ENCODE data around the gene MAPK8. TPM values are rescaled to one million over a fixed set of nuclear protein-coding genes. Genes with fewer than 3 reads are reported as not detected.

Gene MAPK8
- total and polyA plus RNA-seq, 4 donors: 9.1 to 142 (median 24.2) TPM

DNA sequence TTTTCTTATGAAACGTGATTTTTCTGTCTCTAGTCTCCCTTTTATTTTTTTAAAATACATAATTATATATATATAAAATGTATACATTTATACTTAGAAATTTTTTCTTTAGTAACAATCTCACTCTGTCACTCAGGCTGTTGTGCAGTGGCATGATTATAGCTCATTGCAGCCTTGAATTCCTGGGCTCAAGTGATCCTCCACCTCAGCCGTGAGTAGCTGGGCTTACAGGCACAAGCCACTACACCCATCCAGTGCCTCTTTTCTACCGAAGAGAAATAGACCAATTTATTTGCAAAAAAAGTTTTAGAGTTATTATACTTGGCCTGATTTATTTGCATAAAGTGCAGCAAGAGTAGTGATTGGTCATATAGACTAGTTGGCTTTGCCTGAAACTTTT, 72.2 kb downstream of the MAPK8 start:
- Histone ChIP-seq H3K4me3 (no peak overlapping the region), H3K27ac (ENCODE audit: low read depth in 1 of 2, low read length in 1 of 2) (no peak overlapping the region), H3K4me1 (ENCODE audit: control insufficient read depth in 5 of 5, insufficient read depth in 5 of 5, low read length in 5 of 5) (peaks cover 0 to 8% (median 0%) of the 10 kb centered on the region in 5 donors), H3K9ac (ENCODE audit: insufficient read depth in 1 of 2, low read length in 2 of 2) (no peak overlapping the region), H3K9me3 (ENCODE audit: control insufficient read depth in 4 of 4, insufficient read depth in 3 of 4, low read length in 3 of 4) (peaks cover 0 to 6% (median 1%) of the 10 kb centered on the region in 4 donors), H3K36me3 (ENCODE audit: control insufficient read depth in 4 of 4, insufficient read depth in 4 of 4, low read length in 4 of 4) (no peaks in the 10 kb centered on the region), H3K27me3 (ENCODE audit: control insufficient read depth in 3 of 3, insufficient read depth in 3 of 3, low read length in 2 of 3) (no peaks in the 10 kb centered on the region)
- DNase-seq (no peak), ATAC-seq (ENCODE audit: insufficient read depth, low FRiP score) (no peak)
- 61 to 89% methylated on average over 3 of the region's 3 CpGs for WGBS, 2 donors
- TF ChIP-seq, protein P1, sequence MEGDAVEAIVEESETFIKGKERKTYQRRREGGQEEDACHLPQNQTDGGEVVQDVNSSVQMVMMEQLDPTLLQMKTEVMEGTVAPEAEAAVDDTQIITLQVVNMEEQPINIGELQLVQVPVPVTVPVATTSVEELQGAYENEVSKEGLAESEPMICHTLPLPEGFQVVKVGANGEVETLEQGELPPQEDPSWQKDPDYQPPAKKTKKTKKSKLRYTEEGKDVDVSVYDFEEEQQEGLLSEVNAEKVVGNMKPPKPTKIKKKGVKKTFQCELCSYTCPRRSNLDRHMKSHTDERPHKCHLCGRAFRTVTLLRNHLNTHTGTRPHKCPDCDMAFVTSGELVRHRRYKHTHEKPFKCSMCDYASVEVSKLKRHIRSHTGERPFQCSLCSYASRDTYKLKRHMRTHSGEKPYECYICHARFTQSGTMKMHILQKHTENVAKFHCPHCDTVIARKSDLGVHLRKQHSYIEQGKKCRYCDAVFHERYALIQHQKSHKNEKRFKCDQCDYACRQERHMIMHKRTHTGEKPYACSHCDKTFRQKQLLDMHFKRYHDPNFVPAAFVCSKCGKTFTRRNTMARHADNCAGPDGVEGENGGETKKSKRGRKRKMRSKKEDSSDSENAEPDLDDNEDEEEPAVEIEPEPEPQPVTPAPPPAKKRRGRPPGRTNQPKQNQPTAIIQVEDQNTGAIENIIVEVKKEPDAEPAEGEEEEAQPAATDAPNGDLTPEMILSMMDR (IDR thresholded peaks at IDR 0.05; ENCODE audit: control extremely low read depth, extremely low read depth): no peak

DNA sequence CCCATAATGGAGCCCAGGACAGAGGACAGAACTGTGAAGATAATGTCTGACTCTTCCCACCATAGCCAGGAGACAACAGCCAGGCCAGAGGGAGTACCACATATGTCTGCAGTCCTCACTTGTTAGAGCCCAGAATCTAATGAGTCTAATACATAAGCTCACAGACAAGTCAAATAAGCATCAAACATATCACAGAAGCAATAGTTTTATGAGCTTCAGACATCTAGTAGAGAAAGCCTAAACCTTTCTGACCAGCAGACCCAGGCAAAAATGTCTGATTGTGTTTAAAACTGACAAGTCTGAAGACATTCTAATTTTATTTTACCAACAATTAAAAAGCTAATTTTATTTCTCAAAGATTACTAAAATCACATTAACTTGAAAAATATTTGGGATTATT, 75.5 kb downstream of the MAPK8 start:
- Histone ChIP-seq H3K9ac (ENCODE audit: insufficient read depth in 1 of 2, low read length in 2 of 2) (no peak overlapping the region), H3K27ac (ENCODE audit: low read depth in 1 of 2, low read length in 1 of 2) (no peak overlapping the region), H3K36me3 (ENCODE audit: control insufficient read depth in 4 of 4, insufficient read depth in 4 of 4, low read length in 4 of 4) (no peaks in the 10 kb centered on the region), H3K4me1 (ENCODE audit: control insufficient read depth in 5 of 5, insufficient read depth in 5 of 5, low read length in 5 of 5) (peaks cover 0 to 11% (median 0%) of the 10 kb centered on the region in 5 donors), H3K27me3 (ENCODE audit: control insufficient read depth in 3 of 3, insufficient read depth in 3 of 3, low read length in 2 of 3) (no peaks in the 10 kb centered on the region), H3K4me3 (no peak overlapping the region), H3K9me3 (ENCODE audit: control insufficient read depth in 4 of 4, insufficient read depth in 3 of 4, low read length in 3 of 4) (peaks cover 0 to 6% (median 1%) of the 10 kb centered on the region in 4 donors)
- TF ChIP-seq, protein P1 (IDR thresholded peaks at IDR 0.05; ENCODE audit: control extremely low read depth, extremely low read depth): no peak
- ATAC-seq (ENCODE audit: insufficient read depth, low FRiP score) (no peak), DNase-seq (no peak)

DNA sequence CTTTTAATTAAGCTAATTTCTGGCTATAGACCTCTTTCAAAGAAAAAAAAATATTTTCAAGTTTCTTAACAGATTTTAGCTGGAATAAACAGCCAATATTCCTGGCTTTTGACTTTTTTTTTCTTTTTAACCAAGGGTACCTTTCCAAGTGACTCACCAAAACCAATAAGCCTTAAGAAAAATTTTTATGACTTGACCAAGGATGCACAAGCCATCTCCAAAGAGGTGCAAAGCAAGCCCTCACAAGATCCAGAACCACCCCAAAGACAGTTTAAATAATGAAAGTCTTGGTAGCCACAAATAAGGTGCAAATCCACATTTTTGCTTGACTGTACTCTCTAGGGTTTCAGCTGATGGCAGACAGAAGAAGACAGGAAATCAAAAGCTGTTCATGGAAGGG, 76.5 kb downstream of the MAPK8 start:
- H3K27me3 ChIP-seq (ENCODE audit: control insufficient read depth in 3 of 3, insufficient read depth in 3 of 3, low read length in 2 of 3): no peaks in the 10 kb centered on the region
- H3K27ac ChIP-seq (ENCODE audit: low read depth in 1 of 2, low read length in 1 of 2): no peak overlapping the region
- no peak for DNase-seq
- H3K4me3 ChIP-seq: no peak overlapping the region
- TF ChIP-seq, protein P1 (IDR thresholded peaks at IDR 0.05; ENCODE audit: control extremely low read depth, extremely low read depth): no peak
- peaks cover 0 to 9% (median 0%) of the 10 kb centered on the region in 5 donors for H3K4me1 ChIP-seq (ENCODE audit: control insufficient read depth in 5 of 5, insufficient read depth in 5 of 5, low read length in 5 of 5)
- H3K36me3 ChIP-seq (ENCODE audit: control insufficient read depth in 4 of 4, insufficient read depth in 4 of 4, low read length in 4 of 4): no peaks in the 10 kb centered on the region
- ATAC-seq (ENCODE audit: insufficient read depth, low FRiP score): no peak
- peaks cover 0 to 6% (median 1%) of the 10 kb centered on the region in 4 donors for H3K9me3 ChIP-seq (ENCODE audit: control insufficient read depth in 4 of 4, insufficient read depth in 3 of 4, low read length in 3 of 4)
- H3K9ac ChIP-seq (ENCODE audit: insufficient read depth in 1 of 2, low read length in 2 of 2): no peak overlapping the region

DNA sequence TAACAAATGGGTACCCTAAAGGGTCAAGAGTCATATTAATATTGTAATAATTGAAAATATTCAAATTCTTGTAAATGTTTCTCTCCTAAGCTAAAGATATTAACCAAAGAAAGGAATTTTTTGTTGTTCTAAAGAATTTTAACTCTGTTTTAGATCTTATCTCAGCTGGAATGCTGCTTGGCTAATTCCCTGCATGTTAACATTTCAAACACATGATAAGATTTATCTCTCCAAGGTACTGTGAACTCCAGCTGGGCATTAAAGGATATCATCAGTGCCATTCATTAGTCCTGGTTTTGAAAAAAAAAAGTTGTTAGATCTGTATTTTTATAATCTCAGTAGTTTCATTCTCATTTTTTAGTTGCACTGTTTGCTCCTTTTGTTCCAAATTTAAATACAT, 76.9 kb downstream of the MAPK8 start:
- no peak overlapping the region for H3K27ac ChIP-seq (ENCODE audit: low read depth in 1 of 2, low read length in 1 of 2)
- H3K4me3 ChIP-seq: no peak overlapping the region
- peaks cover 0 to 7% (median 0%) of the 10 kb centered on the region in 5 donors for H3K4me1 ChIP-seq (ENCODE audit: control insufficient read depth in 5 of 5, insufficient read depth in 5 of 5, low read length in 5 of 5)
- no peaks in the 10 kb centered on the region for H3K27me3 ChIP-seq (ENCODE audit: control insufficient read depth in 3 of 3, insufficient read depth in 3 of 3, low read length in 2 of 3)
- ATAC-seq (ENCODE audit: insufficient read depth, low FRiP score) (no peak), DNase-seq (no peak)
- TF ChIP-seq, protein P1 (IDR thresholded peaks at IDR 0.05; ENCODE audit: control extremely low read depth, extremely low read depth): no peak
- H3K9me3 ChIP-seq (ENCODE audit: control insufficient read depth in 4 of 4, insufficient read depth in 3 of 4, low read length in 3 of 4): peaks cover 0 to 6% (median 1%) of the 10 kb centered on the region in 4 donors
- no peaks in the 10 kb centered on the region for H3K36me3 ChIP-seq (ENCODE audit: control insufficient read depth in 4 of 4, insufficient read depth in 4 of 4, low read length in 4 of 4)
- no peak overlapping the region for H3K9ac ChIP-seq (ENCODE audit: insufficient read depth in 1 of 2, low read length in 2 of 2)
